Measurements from ENCODE around the gene COMP.

DNA sequence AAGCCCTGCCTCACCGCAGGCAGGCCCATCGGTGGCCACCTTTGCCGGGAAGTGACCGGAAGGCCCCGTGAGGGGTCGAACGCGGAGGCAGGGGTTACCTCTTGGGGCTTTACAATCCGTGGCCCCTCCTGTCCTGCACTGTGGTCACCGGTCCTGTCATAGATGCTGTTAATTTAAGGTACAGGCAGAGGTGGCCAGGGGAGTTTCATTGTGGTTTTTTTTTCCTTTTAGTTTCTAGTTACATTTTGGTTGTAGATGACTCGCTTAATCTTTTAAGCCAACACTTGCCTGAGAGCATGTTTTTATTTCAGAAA lies 13.1 kb downstream of the COMP start:
- TF ChIP-seq CTCF (IDR thresholded peaks at IDR 0.05; ENCODE audit: low read depth, low read length, poor library complexity, severe bottlenecking) (no peak), EZH2phosphoT487 (IDR thresholded peaks at IDR 0.05; ENCODE audit: borderline replicate concordance, low read length) (no peak)
